ENCODE data around the gene GALK2. TPM values are rescaled to one million over a fixed set of nuclear protein-coding genes. Genes with fewer than 3 reads are reported as not detected.

The GALK2 gene
- total RNA-seq, 1 experiment from 2014 or later, result 13.7 TPM

DNA sequence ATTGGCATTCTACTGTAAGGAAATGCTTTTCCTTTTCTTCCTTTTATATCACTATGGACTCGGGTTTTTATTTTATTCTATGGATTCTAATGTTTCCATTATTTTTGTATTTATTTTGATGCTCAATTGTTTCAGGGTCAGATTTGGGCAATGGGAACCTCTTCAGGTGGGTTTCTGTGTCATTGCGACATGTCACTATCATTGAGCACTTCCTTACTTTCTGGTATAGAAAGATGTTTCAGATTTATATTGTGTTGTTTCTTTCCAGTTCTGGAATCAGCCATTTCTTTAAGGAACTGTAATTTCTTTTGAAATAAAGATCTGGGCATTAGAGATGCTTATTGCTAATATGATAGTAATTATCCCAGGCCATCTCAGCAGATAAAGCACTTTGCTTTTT lies 21.8 kb downstream of the GALK2 start:
- no peak overlapping the region for H3K4me3 Mint-ChIP-seq
- H3K36me3 Mint-ChIP-seq (ENCODE audit: insufficient read depth in 1 of 3, low read depth in 3 of 3), result no peaks in the 10 kb centered on the region; a peak in 2 of 7 replicates
- Histone ChIP-seq H4K8ac (replicated peaks; ENCODE audit: insufficient read length, low read depth, low read length) (no peak overlapping the region), H2BK15ac (ENCODE audit: low read depth, low read length) (no peak overlapping the region), H3K9me3 (ENCODE audit: control insufficient read depth, low read depth, low read length) (no peaks in the 10 kb centered on the region), H3K27ac (ENCODE audit: insufficient read length, low read depth, low read length) (no peak overlapping the region), H2AK5ac (ENCODE audit: insufficient read length, low read length) (no peak overlapping the region), H3K4me1 (ENCODE audit: insufficient read depth, low read length) (no peaks in the 10 kb centered on the region; the same call in 1 of the 2 replicates), H3K79me1 (ENCODE audit: insufficient read depth, low read depth, low read length, poor library complexity, severe bottlenecking) (no peaks in the 10 kb centered on the region), H3K23me2 (ENCODE audit: insufficient read length, low read depth, low read length, poor library complexity, severe bottlenecking) (no peaks in the 10 kb centered on the region), H3K4ac (ENCODE audit: low read depth, low read length) (no peak overlapping the region), H3K14ac (ENCODE audit: insufficient read depth, low read length) (no peak overlapping the region), H4K91ac (ENCODE audit: insufficient read length, low read depth, low read length) (no peak overlapping the region), H2BK12ac (ENCODE audit: insufficient read length, low read depth, low read length) (no peak overlapping the region), H3K56ac (ENCODE audit: insufficient read length, low read depth, low read length) (no peak overlapping the region), H2AFZ (ENCODE audit: low read length) (no peak overlapping the region), H3T11ph (ENCODE audit: low read length) (no peak overlapping the region), H2BK5ac (ENCODE audit: insufficient read length, low read length) (no peak overlapping the region), H3K4me2 (ENCODE audit: insufficient read depth, insufficient read length, low read length) (no peak overlapping the region), H3K9ac (ENCODE audit: extremely low read depth, insufficient read length, low read length) (no peak overlapping the region), H4K5ac (ENCODE audit: insufficient read length, low read depth, low read length) (no peak overlapping the region), H2BK20ac (ENCODE audit: low read depth, low read length, poor library complexity, severe bottlenecking) (no peak overlapping the region), H3K23ac (ENCODE audit: insufficient read length, low read depth, low read length) (no peak overlapping the region), H2BK120ac (ENCODE audit: low read depth, low read length, poor library complexity, severe bottlenecking) (no peak overlapping the region), H4K20me1 (ENCODE audit: control insufficient read depth, insufficient read depth, insufficient read length) (no peaks in the 10 kb centered on the region), H3K27me3 (ENCODE audit: insufficient read depth, low read length) (no peaks in the 10 kb centered on the region), H3K79me2 (ENCODE audit: insufficient read depth, low read length) (no peaks in the 10 kb centered on the region), H3K18ac (ENCODE audit: insufficient read length, low read depth, low read length) (no peak overlapping the region)
- H3K27ac Mint-ChIP-seq, result peak overlapping the region in 1 of 3 experiments; percentile 29; a peak in 1 of 7 replicates
- no peaks in the 10 kb centered on the region for H3K9me3 Mint-ChIP-seq
- TF ChIP-seq, protein P1, sequence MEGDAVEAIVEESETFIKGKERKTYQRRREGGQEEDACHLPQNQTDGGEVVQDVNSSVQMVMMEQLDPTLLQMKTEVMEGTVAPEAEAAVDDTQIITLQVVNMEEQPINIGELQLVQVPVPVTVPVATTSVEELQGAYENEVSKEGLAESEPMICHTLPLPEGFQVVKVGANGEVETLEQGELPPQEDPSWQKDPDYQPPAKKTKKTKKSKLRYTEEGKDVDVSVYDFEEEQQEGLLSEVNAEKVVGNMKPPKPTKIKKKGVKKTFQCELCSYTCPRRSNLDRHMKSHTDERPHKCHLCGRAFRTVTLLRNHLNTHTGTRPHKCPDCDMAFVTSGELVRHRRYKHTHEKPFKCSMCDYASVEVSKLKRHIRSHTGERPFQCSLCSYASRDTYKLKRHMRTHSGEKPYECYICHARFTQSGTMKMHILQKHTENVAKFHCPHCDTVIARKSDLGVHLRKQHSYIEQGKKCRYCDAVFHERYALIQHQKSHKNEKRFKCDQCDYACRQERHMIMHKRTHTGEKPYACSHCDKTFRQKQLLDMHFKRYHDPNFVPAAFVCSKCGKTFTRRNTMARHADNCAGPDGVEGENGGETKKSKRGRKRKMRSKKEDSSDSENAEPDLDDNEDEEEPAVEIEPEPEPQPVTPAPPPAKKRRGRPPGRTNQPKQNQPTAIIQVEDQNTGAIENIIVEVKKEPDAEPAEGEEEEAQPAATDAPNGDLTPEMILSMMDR (conservative IDR thresholded peaks at IDR 0.05), result no peak
- no peaks in the 10 kb centered on the region for H3K27me3 Mint-ChIP-seq (ENCODE audit: low read depth)
- H3K4me1 Mint-ChIP-seq, result peaks cover 26 to 29% of the 10 kb centered on the region in 2 experiments
- WGBS (ENCODE audit: extremely low coverage, insufficient read length, low lambda C conversion rate), result no CpG with 5 or more reads among the region's 2 CpGs
- no peak for DNase-seq
